ENCODE data around the gene RBPJ.

The RBPJ gene

DNA sequence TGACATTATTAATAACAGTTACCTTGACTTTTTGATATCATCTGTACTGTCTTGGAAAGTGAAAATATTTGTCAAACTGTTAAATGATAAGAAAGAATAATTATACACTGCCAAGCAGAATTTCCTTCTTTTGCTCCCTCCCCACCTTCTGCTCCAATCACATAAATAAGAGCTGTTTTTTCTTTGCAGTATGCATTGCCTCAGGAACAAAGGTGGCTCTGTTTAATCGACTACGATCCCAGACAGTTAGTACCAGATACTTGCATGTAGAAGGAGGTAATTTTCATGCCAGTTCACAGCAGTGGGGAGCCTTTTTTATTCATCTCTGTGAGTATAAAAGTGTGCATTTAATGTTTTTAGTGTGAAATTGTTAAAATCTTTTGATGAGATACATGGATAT, 103.3 kb downstream of the RBPJ start:
- no peak for DNase-seq

DNA sequence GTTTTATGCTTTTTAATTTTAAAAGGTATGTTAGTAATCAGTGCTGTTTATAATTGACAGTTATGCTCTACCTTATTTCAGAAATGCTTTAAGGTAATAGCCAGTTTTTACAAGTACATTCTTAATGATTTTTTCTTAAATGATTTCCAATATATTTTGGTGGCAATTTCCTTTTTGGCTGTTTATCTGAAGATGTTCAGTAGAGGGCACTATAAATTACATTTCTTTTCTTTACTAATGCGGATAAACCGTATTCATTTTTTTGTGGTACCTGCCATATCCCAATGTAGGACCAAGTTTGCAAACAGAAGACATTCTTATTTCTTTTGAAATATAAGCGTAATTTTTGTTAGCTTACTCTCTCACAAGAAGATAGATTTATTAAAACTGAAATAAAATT, 104.0 kb downstream of the RBPJ start:
- no peak for DNase-seq

DNA sequence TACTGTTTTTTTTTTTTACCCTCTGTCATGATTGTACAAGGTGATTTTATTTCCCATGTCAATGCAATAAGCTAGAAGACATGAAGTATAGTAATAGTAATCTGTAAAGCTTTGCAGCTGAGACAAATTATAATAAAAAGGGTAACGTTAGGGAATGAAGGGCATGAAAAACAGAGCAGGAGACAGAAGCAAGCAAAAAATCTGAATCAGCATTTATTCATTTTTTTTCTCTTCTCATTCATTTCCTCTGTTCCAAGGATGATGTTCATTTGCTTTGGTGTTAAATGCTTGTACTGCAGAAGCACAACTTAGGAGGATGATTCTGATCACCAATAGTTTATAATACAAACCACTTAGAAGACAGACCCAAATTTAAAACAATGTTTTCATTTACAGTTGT, 105.1 kb downstream of the RBPJ start:
- DNase-seq = no peak

DNA sequence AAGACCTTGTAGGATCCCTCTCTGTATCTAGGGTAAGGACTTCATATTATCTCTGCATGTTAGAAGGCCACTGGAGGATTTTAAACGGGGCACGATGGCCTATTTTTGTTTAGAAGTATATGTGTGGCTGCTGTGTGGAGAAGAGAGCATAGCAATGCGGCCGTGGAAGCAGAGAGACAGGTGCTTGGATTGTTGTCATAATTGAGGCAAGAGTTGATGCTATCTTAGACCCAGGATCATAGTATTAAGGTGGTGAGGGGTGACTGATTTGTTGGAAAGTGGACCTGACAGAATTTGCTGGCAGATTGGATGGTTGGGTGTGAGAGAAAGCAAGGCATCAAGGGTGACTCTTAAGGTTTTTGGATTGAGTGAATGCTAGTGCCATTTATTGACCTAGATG, 106.1 kb downstream of the RBPJ start:
- DNase-seq = no peak

DNA sequence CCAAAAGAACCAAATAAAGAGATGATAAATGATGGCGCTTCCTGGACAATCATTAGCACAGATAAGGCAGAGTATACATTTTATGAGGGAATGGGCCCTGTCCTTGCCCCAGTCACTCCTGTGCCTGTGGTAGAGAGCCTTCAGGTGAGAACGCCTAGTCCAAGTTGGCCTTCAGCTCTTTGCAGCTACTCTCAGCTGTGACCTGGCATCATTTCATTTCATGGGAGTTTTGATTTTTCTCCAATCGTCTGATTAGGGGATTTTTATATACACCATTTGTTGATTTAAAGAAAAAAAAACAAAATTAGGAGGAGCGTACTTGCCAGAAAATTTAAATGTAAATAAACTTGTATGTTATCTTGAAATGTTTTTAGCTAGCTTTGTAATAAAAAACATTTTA, 109.1 kb downstream of the RBPJ start:
- DNase-seq = no peak

DNA sequence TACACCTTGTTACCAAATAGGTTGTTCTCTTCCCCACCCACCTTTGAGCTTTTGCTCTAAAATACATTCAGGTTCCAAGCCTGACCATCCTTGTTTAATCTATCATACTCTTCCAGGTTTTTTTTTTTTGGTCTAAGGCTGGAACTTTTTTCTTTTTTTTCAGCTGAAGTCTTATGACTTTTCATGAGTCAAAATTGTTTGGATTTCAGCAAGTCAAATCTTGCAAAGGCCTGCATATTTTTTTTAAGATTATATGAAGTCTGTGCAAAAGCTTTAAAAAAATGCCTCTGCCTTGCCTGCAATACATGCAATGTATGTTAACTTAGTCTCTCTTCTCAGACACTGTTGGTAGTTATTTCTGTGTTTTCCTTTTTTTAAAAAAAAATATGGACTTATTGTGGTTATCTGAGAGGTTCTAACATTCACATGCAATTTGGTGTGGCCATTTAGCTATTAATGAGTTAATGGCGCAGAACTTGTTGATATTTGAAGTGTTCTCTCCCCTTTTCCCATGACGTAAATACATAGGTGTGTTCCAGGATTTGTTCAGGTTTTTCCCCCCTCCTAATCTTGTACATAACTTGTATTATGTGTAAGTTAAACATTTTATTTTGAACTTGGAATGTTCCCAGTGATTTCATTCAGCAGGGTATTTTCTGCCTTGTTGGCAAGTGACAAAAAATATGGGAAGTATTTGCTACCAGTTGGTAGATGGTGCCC, 110.8 kb downstream of the RBPJ start:
- DNase-seq = no peak

DNA sequence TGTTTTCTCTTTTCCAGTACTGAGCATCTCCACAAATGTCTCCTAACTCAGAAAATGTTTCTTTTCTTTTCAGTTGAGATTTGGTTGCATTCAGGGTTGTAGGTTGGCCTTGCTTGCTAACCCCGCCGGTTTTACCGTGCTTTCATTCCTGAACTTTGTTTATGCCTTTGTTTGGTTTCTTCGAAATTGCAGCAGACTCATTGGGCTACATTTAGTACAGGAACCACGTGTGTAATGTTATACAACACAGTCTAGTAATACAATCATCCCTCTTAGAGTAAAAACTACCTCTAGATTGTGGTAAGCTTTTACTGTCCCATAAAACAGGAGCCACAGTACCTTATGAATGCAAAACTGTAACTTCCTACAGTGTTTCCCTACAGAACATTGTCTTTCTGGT, 111.6 kb downstream of the RBPJ start:
- no peak for DNase-seq

DNA sequence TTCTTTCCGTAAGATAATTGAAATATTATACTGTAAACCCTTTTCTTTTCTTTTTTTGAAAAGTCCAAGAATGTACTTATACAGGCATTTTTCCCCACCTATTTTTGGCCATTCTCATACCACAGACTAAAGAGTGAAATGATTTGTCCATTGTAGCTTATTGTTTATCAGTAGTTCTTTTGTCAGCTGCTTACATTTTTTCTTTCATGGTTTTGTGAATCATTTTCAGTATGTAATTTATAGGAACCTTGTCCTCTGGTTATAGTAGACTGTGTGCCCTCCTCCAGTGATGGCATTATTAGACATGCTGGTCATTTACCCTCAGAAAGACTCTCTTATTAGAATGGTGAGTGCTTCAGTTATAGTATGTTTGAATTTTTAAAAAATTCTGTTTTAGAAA, 112.7 kb downstream of the RBPJ start:
- no peak for DNase-seq

DNA sequence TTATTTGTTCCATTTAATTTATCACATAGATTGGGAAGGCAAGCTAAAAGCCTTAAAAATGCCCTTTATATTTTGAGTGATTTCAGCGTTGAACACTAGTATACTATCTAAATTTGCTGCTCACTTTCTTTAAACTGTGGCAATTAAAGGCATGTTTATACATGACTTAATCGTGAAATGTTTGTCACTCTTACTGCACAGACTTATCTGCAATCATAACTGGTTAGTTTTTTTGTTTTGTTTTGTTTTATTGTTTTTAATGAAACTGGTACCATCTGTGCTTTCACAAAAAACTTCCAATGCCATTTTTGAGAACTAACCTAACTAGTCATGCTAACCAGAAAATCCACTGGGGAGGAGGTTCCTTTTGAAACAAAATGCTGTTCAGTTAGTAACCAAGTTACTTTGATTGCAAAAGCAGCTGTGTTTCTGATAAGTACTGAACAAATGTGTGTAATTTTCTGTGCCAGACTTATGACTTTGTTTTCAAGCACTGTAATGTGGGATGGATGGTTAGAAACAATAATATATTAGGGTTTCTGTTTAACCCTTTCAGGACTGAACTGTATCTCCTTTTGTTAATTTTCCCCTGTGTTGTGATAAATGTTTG, 113.3 kb downstream of the RBPJ start:
- no peak for DNase-seq

DNA sequence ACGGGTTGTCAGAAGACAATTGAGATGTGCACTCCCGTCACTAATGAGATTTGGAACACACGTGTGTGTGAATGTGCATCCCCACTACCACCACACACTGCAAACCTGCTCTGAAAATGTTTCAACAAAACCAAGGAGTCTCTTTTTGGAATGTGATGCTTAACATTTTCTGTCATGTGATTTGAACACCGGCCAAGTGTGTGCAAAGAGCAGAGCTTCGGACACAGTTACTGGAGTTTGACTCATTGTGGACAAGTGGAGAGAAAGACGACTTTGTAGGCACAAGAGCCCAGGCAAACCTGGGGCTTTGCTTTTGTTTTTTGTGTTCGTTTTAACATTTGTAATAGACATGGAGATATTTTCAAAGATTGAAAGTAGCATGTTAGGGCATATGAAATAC, 120.3 kb downstream of the RBPJ start:
- no peak for DNase-seq

DNA sequence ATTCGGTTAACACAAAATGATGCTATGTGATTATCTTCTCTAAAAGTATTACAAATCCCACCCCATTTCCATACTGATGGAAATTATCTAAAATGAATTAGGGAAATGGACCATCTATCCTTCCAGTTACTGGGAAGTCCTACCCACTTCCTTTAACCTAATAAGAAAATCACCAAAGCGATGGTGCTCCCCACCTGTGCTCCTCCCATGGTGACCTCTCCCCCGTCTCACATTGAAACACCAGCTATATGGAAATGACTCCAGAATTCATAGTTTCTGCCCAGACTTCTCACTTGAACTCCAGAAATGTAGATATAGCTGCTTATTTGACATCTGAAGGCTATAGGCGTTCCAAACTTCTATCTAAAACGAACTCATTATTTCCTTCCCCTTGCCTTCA, 121.0 kb downstream of the RBPJ start:
- DNase-seq = no peak

DNA sequence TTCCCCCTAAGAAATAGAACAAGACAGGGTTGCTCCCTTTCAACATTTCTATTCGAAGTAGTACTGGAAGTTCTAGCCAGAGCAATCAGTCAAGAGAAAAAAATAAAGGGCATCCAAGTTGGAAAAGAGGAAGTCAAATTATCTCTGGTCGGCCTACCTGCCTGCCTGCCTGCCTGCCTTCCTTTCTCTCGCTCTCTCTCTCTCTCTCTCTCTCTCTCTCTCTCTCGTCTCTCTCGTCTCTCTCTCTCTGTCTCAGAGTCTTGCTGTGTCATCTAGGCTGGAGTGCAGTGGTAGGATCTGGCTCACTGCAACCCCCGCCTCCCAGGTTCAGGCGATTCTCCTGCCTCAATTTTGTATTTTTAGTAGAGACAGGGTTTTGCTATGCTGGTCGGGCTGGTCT, 126.6 kb downstream of the RBPJ start:
- no peak for DNase-seq

DNA sequence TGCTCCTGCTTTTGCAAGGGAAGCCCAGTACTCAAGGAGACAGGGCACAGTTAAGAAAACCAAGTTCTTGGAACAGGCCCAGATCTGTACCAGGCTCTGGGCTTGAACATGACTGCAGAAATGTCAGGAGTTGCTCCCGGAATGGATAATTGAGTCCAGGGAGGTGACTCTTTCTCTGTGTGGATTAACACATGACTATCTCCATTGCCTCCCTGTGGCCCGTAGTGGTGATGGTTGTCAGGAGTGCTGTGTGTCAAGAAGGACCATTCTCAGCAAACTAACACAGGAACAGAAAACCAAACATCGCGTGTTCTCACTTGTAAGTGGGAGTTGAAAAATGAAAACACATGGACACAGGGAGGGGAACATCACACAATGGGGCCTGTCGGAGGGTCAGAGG, 129.6 kb downstream of the RBPJ start:
- DNase-seq = no peak

DNA sequence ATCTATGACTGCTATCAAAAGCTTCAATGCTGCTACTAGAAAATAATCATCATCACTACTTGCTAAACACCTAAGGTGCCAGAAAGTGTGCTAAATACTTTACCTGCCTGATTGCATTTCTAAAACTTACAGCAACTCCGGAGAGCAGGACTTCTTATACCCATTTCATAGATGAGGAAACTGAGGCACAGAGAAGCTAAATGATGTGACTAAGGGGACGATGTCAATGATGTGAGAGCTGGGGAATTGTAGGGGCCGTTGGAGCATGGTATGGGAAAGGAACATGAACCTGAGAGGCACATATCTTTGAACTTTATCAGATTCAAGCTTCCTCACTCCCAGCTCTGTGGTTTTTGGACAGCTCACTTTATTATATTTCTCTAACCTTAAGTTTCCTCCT, 130.8 kb downstream of the RBPJ start:
- DNase-seq = no peak

DNA sequence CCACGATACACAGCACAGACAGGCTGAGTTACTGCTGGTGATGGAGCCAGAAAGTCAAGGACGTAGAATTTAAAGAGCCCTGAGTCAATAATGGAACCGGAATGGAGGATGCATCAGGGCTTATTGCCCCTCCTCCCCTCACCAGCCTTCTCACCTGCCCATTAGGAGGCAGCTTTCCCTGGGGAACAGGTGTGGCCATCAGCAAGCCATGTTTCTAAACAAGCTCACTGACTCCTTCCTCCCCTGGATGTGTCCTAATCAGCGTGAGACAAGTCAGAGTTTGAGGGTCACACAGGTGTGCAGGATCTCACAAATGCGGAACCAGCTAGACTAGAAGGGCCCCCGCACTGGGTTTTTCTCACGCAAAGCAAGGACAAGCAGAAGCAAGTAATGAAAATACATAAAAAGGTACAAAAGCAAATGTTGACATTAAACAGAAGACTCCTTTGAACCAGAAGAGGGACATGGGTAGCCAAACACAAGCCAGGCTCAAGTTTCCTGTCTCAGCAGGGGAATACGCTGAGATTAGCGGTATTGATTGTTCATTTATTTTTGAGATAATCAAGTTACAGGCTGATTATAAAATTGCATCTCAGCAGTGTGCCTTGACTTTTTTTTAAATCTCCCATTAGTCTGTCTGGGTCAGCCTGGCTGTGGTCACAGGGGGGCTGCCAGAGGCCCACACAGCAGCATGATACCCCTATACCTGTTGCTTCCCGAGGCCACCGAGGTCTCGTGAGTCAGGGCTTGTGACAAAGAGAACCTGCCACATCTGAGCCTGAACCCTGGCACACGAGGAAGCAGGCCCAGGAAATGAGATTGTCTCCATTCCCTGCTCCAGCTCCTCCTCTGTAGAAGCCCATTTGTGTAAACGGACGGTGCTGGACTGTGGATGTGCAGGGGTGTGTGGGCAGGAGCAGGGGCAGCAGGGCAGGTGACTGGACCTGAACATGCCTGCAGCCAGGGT, 132.0 kb downstream of the RBPJ start:
- DNase-seq = no peak

DNA sequence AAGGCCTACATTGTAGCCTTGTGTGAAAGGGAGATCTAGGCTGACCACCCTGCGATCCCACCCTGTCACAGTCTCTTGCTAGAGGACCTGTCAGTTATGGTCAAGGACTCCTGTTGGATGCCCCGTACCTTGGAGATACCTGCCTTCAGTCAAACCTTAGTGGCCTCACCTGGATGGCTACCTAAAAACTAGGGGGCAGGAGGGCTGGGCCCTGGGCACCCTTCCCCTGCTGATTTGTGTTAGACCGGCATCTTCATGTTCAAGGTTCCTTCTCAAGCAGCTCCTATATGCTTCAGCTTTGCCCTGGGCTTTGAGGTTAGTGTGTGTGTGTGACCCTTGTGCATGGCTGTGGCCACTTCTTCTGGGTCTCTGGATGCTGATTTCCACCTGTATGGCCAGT, 134.1 kb downstream of the RBPJ start:
- DNase-seq = no peak

DNA sequence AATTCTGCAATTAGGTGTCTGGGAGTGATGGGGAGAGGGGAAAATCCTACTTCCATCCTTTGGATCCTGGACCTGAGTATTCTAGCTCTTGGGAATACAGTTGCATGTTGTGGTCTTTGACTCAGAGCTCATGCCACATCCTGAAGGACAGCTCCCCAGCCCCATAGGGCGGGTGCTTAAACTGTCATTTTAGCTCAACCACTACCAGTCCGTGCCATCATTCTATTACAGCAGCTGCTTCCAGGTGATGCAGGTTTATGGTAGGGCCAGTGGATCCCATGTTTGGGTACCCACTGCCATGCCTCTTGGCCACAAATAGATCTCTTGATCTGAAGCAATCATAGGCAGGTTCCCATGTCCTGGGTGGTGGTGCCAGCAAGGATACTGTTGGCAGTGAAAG, 134.8 kb downstream of the RBPJ start:
- DNase-seq = no peak

DNA sequence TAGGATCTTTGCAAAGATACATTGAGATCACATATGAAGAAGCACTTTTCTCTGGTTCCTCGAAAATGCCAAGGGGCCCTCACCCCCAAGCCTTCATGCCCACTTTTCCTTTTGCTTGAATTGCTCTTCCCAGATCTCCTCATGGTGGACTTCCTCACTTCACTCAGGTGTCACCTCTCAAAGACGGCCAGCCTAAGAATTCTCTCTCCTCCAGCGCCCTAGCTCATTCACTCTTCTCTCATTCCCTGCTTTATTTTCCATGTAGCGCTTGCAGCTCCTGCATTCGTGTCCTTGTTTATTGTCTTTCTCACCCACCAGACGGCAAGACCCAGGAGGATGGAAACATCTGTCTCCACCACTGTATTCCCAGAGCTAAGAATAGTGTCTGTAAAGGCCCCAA, 136.6 kb downstream of the RBPJ start:
- no peak for DNase-seq

DNA sequence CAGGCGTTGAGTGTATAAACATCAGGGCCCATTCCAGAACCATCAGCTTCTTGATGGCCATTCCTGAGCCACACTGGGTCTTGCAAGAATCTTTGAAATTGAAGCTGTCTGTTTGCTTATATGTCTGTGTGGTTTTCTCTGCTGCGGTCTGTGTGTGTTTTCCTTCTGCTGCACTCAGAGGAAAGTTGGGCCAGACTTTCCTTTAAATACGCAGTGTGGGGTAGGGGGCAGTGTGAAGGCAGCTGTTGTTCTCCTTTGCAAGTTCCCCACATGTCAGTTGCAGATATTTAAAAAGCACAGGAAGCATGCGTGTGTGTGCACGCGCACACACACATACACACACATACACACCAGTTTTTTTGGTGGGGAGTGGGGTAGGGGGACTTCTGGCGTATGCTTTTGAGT, 137.3 kb downstream of the RBPJ start:
- DNase-seq = no peak

DNA sequence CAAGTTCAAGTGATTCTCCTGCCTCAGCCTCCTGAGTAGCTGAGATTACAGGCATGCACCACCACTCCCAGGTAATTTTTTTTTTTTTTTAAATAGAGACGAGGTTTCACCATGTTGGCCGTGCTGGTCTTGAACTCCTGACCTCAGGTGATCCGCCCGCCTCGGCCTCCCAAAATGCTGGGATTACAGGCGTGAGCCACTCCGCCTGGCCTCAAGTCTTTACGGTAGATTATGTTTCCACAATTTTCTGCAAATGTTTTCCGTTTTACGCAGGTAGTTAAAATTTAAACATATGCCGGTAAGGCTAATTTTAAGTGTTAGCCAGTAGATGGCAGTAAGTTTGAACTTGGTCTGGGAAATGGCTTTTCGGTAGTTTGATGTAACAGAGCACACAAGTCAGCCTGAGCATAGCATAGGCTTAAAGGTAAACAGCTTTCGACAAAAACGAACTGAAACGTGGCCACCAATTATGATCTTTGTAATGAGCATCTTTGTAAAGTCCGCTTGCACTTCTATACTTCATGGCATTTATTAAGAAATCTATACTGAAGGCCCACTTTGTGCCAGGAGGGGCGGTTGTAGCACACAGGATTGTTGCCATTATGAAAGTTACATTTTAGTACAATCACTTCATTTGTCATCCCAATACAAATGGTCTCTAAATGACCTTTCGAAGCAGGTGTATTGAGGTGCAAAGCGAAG, 138.4 kb downstream of the RBPJ start:
- DNase-seq = no peak

DNA sequence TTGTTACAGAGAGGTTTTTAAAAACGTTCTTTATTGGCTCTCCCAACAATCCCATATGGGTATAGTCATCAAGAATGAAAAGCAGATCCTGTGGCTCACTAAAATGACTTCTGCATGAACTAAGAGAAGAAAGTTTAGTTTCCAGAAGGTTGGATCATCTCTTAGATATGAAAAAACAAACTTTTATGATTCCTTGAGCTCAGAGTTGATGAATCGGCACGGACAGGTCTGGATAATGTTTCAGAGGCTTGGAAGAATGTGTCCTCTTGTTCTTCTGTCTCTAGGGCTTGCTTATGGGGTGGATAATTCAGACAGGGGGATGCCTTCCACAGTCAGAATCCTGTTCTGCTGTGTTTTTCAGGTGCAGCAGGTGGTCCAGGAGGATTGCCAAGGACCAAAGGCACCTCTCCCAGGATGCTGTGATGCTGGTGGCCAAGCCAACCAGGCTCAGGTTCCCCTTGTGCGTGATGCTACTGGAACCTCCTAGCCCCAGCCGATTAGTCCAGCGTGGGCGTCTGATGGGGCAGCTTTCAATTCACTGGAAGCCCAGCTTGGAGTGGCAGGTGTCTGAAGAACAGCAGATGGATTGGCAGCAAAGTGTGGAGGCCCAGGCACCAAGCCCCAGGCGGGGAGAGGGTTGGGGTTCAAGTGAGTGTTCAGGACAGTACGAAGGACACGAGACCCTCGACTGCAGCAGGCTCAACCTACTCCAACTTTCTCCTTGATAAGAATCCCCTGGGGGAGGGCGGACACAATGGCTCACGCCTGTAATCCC, 139.1 kb downstream of the RBPJ start:
- DNase-seq = no peak

DNA sequence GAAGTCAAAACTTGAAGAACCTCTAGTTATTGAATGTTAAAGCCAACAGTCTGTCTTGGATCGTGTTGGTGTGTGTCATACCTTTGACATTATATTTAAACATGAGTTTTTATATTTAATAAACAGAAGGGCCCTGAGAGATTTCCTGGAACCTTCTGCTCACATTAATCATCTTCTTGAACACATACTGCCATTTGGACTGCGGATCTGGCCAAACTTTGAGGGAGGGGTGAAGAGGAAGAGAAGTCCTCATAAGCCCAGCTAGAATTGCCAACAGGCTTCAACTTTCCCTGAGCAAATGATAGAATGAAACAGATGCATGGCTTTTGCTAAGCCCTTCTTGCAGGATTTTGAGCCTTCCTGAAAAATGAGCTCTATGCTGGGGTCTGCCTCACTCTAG, 142.1 kb downstream of the RBPJ start:
- DNase-seq = no peak

DNA sequence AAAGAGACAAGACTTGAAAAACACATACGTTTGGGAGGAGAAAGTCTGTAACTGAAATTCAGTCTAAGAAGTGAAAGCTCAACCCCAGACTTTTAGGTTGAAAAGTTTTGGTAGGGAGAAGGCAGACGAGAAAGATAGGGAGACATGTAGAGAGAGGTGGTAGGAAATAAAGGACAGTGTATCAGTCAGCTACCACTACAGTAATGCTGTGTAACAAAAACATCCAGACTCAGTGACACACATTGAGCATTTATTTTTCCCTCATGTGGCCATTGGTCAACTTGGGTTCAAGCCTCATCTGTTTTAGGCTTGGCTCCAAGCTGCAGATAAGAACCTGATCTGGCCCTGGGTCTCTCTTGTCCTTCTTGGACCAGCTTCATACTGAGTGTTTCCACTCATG, 142.6 kb downstream of the RBPJ start:
- DNase-seq = no peak
